DLD1 (cell line): Measurements from ENCODE around the gene LAYN.

Experiments
- in situ Hi-C: cut with HindIII; loops from 2 replicates; pipeline ENCODE4 v1.10.0; 2017; ENCODE audit warnings: low sequenced_read_pairs

Gene LAYN

DNA sequence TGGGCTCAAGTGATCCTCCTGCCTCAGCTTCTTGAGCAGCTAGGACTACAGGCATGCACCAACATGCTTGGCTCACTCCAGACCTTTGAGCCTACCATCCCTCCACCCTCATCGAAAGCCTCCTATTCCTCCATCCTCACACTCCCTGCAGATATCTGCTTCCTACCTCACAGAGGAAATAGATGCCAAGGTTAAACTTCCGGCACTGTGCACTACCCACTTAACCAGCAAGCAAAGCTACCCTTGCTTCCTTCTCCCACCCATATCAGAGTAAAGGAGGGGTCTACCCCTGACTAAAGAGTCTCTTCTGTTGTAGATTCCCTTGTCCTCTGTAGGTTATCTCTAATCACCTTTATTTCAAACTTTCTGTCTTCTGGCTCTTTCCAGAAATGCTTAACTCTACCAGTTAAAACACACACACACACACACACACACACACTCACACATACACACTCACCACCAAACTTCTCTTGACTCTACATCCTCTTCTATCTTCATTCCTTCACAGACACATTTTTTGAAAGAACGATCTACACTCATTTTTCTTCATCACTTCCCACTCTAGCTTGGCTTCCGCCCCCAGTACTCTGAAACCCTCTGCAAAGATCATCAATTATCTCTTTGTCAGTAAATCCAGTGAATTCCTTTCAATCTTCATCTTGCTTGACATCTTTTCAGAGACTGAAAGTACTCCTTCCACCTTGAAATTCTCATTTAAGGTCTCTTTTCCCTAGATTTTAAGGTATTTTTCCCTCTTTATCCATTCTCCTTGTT lies 50.9 kb downstream of the LAYN start:
- in situ Hi-C loops, result no loop called here

DNA sequence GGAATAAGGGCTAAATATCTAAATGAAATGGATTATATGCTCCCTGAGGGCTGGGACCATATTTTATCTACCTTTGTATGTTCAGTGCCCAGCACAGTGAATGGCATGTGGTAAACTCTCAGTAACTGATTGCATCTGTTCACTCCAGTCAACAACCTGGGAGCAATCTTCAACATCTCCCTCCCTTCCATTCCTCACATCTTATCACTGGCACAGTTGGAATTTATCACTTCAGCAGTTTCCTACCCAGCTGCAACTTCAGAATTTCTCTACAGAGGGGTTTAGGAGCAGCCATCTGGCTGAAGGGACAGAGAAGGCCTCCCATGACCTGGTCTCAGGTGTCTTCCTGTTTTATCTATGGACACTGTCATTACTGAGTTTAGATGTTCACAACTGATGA lies 52.0 kb downstream of the LAYN start:
- in situ Hi-C loops, result no loop called here

GRCh38 chr11:111596319-111596718 lies 55.8 kb downstream of the LAYN start:
- in situ Hi-C loops, result no loop called here

- in situ Hi-C loops, result no loop called here
These were observed 57.6 kb downstream of the LAYN start for GRCh38 chr11:111598148-111598547.

DNA sequence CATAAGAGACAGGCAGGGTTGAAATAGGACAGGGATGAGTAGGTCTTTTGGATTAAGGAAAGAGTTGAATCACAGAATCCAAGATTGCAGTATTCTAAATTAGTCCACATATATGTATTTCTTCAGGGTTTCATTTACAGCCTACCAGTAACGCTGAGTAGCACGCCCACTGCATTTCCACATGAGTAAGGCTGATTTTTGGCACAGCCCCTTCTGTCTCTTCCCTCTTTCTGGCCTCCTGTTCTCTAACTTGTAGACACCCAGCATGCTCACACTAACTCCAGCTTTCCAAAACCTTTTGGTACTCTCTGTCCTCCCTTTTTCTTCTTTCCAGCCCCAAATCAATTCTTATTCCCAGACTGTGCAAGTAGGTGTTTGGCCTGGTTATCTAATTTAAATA lies 58.0 kb downstream of the LAYN start:
- in situ Hi-C loops, result no loop called here

DNA sequence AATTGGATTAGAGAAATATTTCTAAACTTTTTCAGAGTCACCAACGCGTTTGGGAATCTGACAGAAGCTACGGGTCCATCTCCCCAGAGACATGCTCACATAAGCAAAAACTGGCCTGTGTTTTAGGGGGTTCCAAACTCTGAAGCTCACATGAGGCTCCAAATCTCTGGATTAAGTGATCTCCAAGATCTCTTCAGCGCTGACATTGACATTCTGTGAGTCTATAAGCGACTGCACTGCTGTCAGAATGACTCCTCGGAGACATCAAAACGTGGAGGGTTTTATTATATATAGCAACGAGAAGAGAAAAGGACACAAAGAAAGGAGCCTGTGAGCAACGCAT lies 61.1 kb downstream of the LAYN start:
- in situ Hi-C loops, result no loop called here

GRCh38 chr11:111601979-111602864 lies 61.7 kb downstream of the LAYN start, which contains the start of gene SIK2:
Gene SIK2, plus strand, starts transcription at chr11:111602449. Its CDS starts 115 bp downstream, at chr11:111602564.
- in situ Hi-C loops, result no loop called here

- in situ Hi-C loops, result no loop called here
These were observed 62.5 kb downstream of the LAYN start for GRCh38 chr11:111602865-111603610.

GRCh38 chr11:111603611-111604130 lies 63.2 kb downstream of the LAYN start:
- in situ Hi-C loops, result no loop called here

DNA sequence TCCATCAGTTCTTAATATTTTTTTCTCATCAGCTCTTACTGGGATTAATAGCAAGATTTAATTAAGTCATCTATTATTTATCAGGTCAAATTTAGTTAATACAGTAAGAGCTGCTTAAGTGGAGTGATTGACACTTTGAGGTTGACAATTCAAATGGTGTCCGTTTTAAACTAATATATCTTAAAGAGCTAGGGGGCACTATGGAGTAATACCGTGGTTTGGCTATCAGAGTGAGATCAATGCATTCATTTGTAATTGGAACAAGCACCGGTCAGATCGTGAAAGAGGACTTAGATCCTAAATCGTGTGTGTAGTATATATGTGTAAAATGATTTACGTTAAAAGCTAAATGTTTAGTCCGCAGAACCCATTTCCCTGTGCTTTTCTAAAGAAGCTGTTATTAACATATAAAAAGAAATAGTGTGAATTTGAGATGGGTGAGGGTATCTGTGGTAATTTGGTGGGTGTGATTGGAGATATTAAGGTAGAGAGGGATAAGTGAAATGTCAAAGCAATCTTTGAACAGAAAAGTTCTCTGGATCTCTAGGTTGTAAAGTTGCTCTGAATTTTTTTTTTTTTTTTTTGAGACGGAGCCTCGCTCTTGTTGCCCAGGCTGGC lies 64.0 kb downstream of the LAYN start:
- in situ Hi-C loops, result no loop called here

DNA sequence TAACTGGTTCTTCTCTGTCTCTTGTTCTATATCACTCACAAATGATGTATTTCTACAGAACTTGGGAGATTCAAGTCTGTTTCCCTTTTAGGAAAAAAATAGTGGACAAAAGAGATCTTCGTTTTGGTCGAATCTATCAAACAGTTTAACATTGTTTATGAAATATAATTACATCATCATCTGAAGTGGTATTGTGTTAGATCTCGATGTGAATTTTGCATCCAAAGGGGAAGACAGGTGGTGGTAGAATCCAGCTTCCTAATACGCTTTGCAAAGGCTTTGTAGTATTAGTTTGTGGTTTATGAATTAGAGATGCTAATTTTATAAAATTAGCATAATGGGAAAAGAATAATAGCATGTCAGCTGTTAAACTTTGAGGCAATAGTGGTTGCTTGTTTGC lies 65.2 kb downstream of the LAYN start:
- in situ Hi-C loops, result no loop called here

- in situ Hi-C loops, result no loop called here
These were observed 66.5 kb downstream of the LAYN start for GRCh38 chr11:111606986-111607385.

DNA sequence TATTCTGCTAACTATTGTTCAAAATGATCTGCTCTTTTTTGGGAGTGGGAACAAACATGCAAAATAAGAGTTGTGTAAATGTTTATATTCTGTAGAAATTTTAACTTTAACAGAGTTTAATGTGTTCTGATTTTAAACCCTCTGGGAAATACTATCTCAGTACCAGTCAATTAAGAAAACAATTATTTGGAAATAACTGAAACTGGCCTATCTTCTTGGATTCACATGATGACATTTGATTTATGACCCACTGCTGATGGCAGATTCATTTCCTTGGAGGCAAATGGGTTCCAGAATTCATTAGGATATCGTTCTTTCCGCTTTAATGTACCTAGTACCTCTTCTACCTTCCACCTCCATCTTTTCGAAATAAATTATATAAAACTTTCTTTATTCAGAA lies 67.2 kb downstream of the LAYN start:
- in situ Hi-C loops, result no loop called here
